Stomach (tissue), 4 donors: ENCODE results near the gene FCN3.

Experiments used
- CTCF ChIP-seq, 7 experiments: fragments of 450-650 bp in 4 of 7; fragments of 200-600 bp in 3 of 7; sonication (generic) in 3 of 7; IDR thresholded peaks; one replicate each; pipeline ENCODE4 v1.5.1; 2016 to 2019; ENCODE audit warnings: antibody characterized with exemption in 7 of 7, control low read depth in 2 of 7, mild to moderate bottlenecking in 1 of 7
- POLR2A ChIP-seq, 4 donors: fragments of 450-650 bp; IDR thresholded peaks; one replicate each; pipeline ENCODE4 v1.6.1; 2016; ENCODE audit warnings: antibody characterized with exemption in 4 of 4, control low read depth in 2 of 4, mild to moderate bottlenecking in 1 of 4, moderate library complexity in 1 of 4

- no peak for TF ChIP-seq CTCF (IDR thresholded peaks at IDR 0.05)
- TF ChIP-seq POLR2A (IDR thresholded peaks at IDR 0.05): no peak
Measured at GRCh38 chr1:27414091-27414490, 39.5 kb upstream of the FCN3 start.
